ENCODE results near the gene NPPA. TPM values are rescaled to one million over a fixed set of nuclear protein-coding genes. Genes with fewer than 3 reads are reported as not detected.

Gene NPPA
- total and polyA plus RNA-seq, 8 donors: 0.48 to 7.2 (median 2.7) TPM; not detected in 3

DNA sequence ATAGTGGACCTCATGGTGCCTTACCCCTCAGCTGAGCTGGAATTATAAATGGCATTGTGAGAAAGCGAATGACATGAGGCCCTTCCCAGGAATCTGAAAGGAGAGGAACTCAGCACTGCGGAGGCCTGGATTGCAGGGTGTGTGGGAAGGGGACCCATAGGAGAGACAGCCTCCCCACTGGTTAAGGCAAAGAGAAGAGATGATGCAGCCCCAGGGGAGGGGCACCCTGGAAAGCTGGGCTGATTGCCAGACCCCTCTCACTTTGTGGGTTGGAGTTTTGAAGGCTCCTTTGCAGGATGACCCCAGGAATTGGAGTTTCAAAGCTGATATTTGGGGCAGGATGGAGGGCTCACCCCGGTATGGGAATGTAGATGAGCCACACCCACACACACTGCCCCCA, 9.1 kb upstream of the NPPA start:
- H3K36me3 ChIP-seq: no peaks in the 10 kb centered on the region
- no peak overlapping the region for H3K27ac ChIP-seq
- 49 to 66% (median 57%) methylated on average over 3 of the region's 3 CpGs for WGBS, 5 donors
- intact Hi-C loops (cut with DNase I; ENCODE audit: low total_unique reads): no loop called here
- H3K9me3 ChIP-seq: no peaks in the 10 kb centered on the region
- no peak for DNase-seq
- no peak overlapping the region for H3K4me3 ChIP-seq
- peaks cover 0 to 75% (median 48%) of the 10 kb centered on the region in 3 donors for H3K27me3 ChIP-seq
- H3K4me1 ChIP-seq: peaks cover 5 to 10% (median 8%) of the 10 kb centered on the region in 4 donors
- TF ChIP-seq CTCF (IDR thresholded peaks at IDR 0.05) (no peak), POLR2A (IDR thresholded peaks at IDR 0.05) (no peak), POLR2AphosphoS5 (IDR thresholded peaks at IDR 0.05) (no peak), EP300 (IDR thresholded peaks at IDR 0.05) (no peak)

GRCh38 chr1:11855430-11855829, 7.8 kb upstream of the NPPA start:
- Histone ChIP-seq H3K4me3 (no peak overlapping the region), H3K36me3 (no peaks in the 10 kb centered on the region), H3K27me3 (peaks cover 0 to 62% (median 44%) of the 10 kb centered on the region in 3 donors), H3K4me1 (peaks cover 5 to 10% (median 8%) of the 10 kb centered on the region in 4 donors), H3K9me3 (no peaks in the 10 kb centered on the region), H3K27ac (no peak overlapping the region)
- 48 to 69% (median 61%) methylated on average over 8 of the region's 8 CpGs for WGBS, 5 donors
- TF ChIP-seq CTCF (IDR thresholded peaks at IDR 0.05) (no peak), POLR2A (IDR thresholded peaks at IDR 0.05) (no peak), POLR2AphosphoS5 (IDR thresholded peaks at IDR 0.05) (no peak), EP300 (IDR thresholded peaks at IDR 0.05) (no peak)
- intact Hi-C loops (cut with DNase I; ENCODE audit: low total_unique reads): no loop called here
- DNase-seq: no peak

GRCh38 chr1:11854519-11854918, 6.9 kb upstream of the NPPA start:
- Histone ChIP-seq H3K27me3 (peaks cover 0 to 53% (median 35%) of the 10 kb centered on the region in 3 donors), H3K9me3 (no peaks in the 10 kb centered on the region), H3K27ac (no peak overlapping the region), H3K4me3 (no peak overlapping the region), H3K4me1 (peaks cover 5 to 10% (median 7%) of the 10 kb centered on the region in 4 donors), H3K36me3 (no peaks in the 10 kb centered on the region)
- no peak for DNase-seq
- 42 to 51% (median 46%) methylated on average over 8 of the region's 8 CpGs for WGBS, 5 donors
- no peak for TF ChIP-seq CTCF (IDR thresholded peaks at IDR 0.05)
- intact Hi-C loops (cut with DNase I; ENCODE audit: low total_unique reads): no loop called here

DNA sequence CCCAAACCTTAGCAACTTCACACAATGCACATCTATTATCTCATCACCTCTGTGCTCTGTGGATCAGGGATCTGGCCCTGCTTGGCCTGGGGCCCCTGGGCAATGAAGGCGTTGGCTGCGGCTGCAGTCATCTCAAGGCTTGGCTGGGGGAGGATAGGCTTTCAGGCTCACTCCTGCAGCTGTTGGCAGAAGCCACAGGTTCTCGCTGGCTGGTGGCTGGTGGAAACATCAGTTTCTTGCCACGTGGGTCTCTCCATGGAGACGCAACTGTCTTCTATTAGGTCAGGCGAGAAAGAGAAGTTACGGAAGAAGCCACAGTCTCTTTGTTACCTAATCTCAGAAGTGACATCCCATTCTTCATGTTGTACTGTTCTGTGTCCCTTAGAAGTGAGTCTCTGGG, 3.6 kb upstream of the NPPA start:
- Histone ChIP-seq H3K4me3 (no peak overlapping the region), H3K9me3 (no peaks in the 10 kb centered on the region), H3K27me3 (peaks cover 0 to 21% (median 3%) of the 10 kb centered on the region in 3 donors), H3K27ac (no peak overlapping the region), H3K4me1 (peaks cover 0 to 6% (median 2%) of the 10 kb centered on the region in 4 donors), H3K36me3 (peaks cover 0 to 15% (median 9%) of the 10 kb centered on the region in 4 donors)
- DNase-seq: no peak
- TF ChIP-seq POLR2AphosphoS5 (IDR thresholded peaks at IDR 0.05): no peak
- TF ChIP-seq EP300 (IDR thresholded peaks at IDR 0.05): no peak
- 72 to 83% (median 79%) methylated on average over 7 of the region's 7 CpGs for WGBS, 5 donors
- intact Hi-C loops (cut with DNase I; ENCODE audit: low total_unique reads): no loop called here

GRCh38 chr1:11850156-11850555, 2.6 kb upstream of the NPPA start:
- no peak overlapping the region for H3K27ac ChIP-seq
- DNase-seq: no peak
- peaks cover 0 to 25% (median 16%) of the 10 kb centered on the region in 4 donors for H3K36me3 ChIP-seq
- WGBS, 5 donors: 46 to 53% (median 50%) methylated on average over 11 of the region's 11 CpGs
- no peak overlapping the region for H3K4me3 ChIP-seq
- H3K9me3 ChIP-seq: no peaks in the 10 kb centered on the region
- intact Hi-C loops (cut with DNase I; ENCODE audit: low total_unique reads): no loop called here
- TF ChIP-seq EP300 (IDR thresholded peaks at IDR 0.05): no peak
- no peak for TF ChIP-seq CTCF (IDR thresholded peaks at IDR 0.05)
- TF ChIP-seq POLR2A (IDR thresholded peaks at IDR 0.05): no peak
- TF ChIP-seq POLR2AphosphoS5 (IDR thresholded peaks at IDR 0.05): no peak
- peaks cover 0 to 11% (median 3%) of the 10 kb centered on the region in 3 donors for H3K27me3 ChIP-seq
- H3K4me1 ChIP-seq: peaks cover 0 to 6% (median 2%) of the 10 kb centered on the region in 4 donors

Measured in stomach (tissue), 9 donors.